Karpas-422 (cell line): Measurements from ENCODE around the gene NDC80. TPM values are rescaled to one million over a fixed set of nuclear protein-coding genes. Genes with fewer than 3 reads are reported as not detected.

ENCODE experiments used
- DNase-seq: peaks from one replicate; pipeline ENCODE4 v3.0.0-alpha.2; 2015
- H2AFZ ChIP-seq: fragments of 200-600 bp; sonication (generic); 2 replicates; pipeline ENCODE4 v1.6.1; 2014; ENCODE audit warnings: antibody characterized with exemption, low read length, mixed read lengths
- H3K27ac ChIP-seq: fragments of 200-600 bp; sonication (generic); 2 replicates; pipeline ENCODE4 v1.5.1; 2014; ENCODE audit warnings: mild to moderate bottlenecking, low read length, moderate library complexity
- H3K27me3 ChIP-seq: fragments of 200-600 bp; sonication (generic); 2 replicates; pipeline ENCODE4 v1.6.1; 2014; ENCODE audit warnings: low read length, mixed read lengths
- H3K36me3 ChIP-seq: fragments of 200-600 bp; sonication (generic); 2 replicates; pipeline ENCODE4 v1.6.1; 2014; ENCODE audit warnings: low read length, mixed read lengths; ENCODE audit not compliant: insufficient read depth
- H3K4me1 ChIP-seq: fragments of 200-600 bp; sonication (generic); 2 replicates; pipeline ENCODE4 v1.6.1; 2014; ENCODE audit warnings: mild to moderate bottlenecking, low read length, mixed read lengths
- H3K4me2 ChIP-seq: fragments of 200-600 bp; sonication (generic); 2 replicates; pipeline ENCODE4 v1.6.1; 2014; ENCODE audit warnings: low read length, low read depth, mild to moderate bottlenecking; ENCODE audit not compliant: poor library complexity, severe bottlenecking
- H3K4me3 ChIP-seq: fragments of 200-600 bp; sonication (generic); 2 replicates; pipeline ENCODE4 v1.5.1; 2014; ENCODE audit warnings: mild to moderate bottlenecking, antibody characterized with exemption, low read length, mixed read lengths
- H3K79me2 ChIP-seq: fragments of 200-600 bp; sonication (generic); 2 replicates; pipeline ENCODE4 v1.6.1; 2014; ENCODE audit warnings: mild to moderate bottlenecking, low read length, mixed read lengths
- H3K9ac ChIP-seq: fragments of 200-600 bp; sonication (generic); 2 replicates; pipeline ENCODE4 v1.6.0; 2014; ENCODE audit warnings: low read length
- H3K9me2 ChIP-seq: fragments of 200-600 bp; sonication (generic), shearing (Covaris generic); replicated peaks from 2 replicates; pipeline ENCODE4 v1.6.0; 2014; ENCODE audit warnings: mild to moderate bottlenecking, low read length, moderate library complexity; ENCODE audit not compliant: insufficient read depth
- H3K9me3 ChIP-seq: fragments of 300-700, 200-600 bp; sonication (generic); 2 replicates; pipeline ENCODE4 v1.6.1; 2014; ENCODE audit warnings: low read length, mixed read lengths
- H4K20me1 ChIP-seq: fragments of 200-600 bp; sonication (generic); 2 replicates; pipeline ENCODE4 v1.6.1; 2014; ENCODE audit warnings: mild to moderate bottlenecking, antibody characterized with exemption, low read length, low read depth; ENCODE audit not compliant: insufficient read depth
- small RNA-seq: library from RNA; depleted of rRNA; stranded (forward); fragments of <200 nt; gene quantifications from one replicate; pipeline ENCODE3, GENCODE V24; 2014
- total RNA-seq: library from RNA; depleted of rRNA; stranded (reverse); fragments of >200 nt; shearing (Covaris generic); gene quantifications from 2 replicates; pipeline ENCODE4 v1.2.3, GENCODE V29; 2014; ENCODE audit warnings: low replicate concordance; rRNA removed

The NDC80 gene
- total RNA-seq, 1 experiment from 2014 or later, result 48.5 TPM

DNA sequence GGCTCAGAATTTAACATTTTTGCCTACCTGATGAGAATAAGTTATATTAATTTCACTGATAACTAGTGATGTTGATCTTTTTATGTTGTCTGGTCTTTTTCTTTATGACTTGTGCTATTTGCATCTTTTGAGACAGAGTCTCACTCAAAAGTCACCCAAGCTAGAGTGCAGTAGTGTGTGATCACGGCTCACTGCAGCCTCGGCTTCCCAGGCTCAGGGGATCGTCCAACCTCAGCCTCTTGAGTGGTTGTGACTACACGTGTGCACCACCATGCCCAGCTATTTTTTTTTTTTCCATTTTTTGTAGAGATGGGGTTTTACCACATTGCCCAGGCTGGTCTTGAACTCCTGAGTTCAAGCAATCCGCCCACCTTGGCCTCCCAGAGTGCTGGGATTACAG lies 91.6 kb downstream of the NDC80 start:
- Histone ChIP-seq H3K9ac (no peak overlapping the region), H3K27ac (no peak overlapping the region), H3K79me2 (peaks cover 93% of the 10 kb centered on the region), H3K9me3 (no peaks in the 10 kb centered on the region), H3K4me1 (peaks cover 6% of the 10 kb centered on the region), H2AFZ (no peak overlapping the region), H3K36me3 (peaks cover 25% of the 10 kb centered on the region), H3K9me2 (no peaks in the 10 kb centered on the region), H3K4me3 (no peak overlapping the region), H3K4me2 (no peak overlapping the region), H4K20me1 (peaks cover 21% of the 10 kb centered on the region), H3K27me3 (no peaks in the 10 kb centered on the region)
- DNase-seq, result no peak

Small RNA genes within 50 kb of the gene (small RNA-seq; reads per million reads assigned to genes)
- gene RF00019 (not detected), gene RF01233 (not detected), gene RNU6-340P (not detected)

Other genes with a start within 250 kb of the NDC80 start
- 6.4 and 15.8 TPM in 2 replicates for gene METTL4, start 52 bp upstream of the NDC80 start, total RNA-seq
- 102 and 180 TPM in 2 replicates for gene SMCHD1, start 84.2 kb downstream of the NDC80 start, total RNA-seq